Hepatocyte (in vitro differentiated cells): ENCODE measurements around the gene RIN3.

Source experiments
- EZH2 ChIP-seq: fragments of 200-600 bp; sonication (generic); IDR thresholded peaks from 2 replicates; pipeline ENCODE4 v1.6.1; 2016; ENCODE audit warnings: antibody characterized with exemption, mild to moderate bottlenecking, borderline replicate concordance
- TF ChIP-seq, protein P1 (sequence below): fragments of 200-600 bp; sonication (generic); IDR thresholded peaks from 2 replicates; pipeline ENCODE4 v1.5.1; 2016; ENCODE audit warnings: antibody characterized with exemption, mild to moderate bottlenecking; ENCODE audit not compliant: poor library complexity

DNA sequence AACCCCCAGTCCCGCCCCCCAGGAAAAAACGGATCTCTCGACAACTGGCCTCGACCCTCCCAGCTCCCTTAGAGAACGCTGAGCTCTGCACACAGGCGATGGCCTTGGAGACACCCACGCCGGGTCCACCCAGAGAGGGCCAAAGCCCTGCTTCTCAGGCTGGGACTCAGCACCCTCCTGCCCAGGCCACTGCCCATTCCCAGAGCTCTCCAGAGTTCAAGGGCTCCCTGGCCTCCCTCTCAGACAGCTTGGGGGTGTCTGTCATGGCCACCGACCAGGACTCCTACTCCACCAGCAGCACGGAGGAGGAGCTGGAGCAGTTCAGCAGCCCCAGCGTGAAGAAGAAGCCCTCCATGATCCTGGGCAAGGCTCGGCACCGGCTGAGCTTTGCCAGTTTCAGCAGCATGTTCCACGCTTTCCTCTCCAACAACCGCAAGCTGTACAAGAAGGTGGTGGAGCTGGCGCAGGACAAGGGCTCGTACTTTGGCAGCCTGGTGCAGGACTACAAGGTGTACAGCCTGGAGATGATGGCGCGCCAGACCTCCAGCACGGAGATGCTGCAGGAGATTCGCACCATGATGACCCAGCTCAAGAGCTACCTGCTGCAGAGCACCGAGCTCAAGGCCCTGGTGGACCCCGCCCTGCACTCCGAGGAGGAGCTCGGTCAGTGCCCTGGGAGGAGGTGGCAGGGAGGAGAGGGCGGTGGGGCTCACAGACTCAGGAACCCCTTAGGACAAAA is 139.0 kb downstream of the RIN3 start:
- no peak for TF ChIP-seq EZH2
- TF ChIP-seq, protein P1, sequence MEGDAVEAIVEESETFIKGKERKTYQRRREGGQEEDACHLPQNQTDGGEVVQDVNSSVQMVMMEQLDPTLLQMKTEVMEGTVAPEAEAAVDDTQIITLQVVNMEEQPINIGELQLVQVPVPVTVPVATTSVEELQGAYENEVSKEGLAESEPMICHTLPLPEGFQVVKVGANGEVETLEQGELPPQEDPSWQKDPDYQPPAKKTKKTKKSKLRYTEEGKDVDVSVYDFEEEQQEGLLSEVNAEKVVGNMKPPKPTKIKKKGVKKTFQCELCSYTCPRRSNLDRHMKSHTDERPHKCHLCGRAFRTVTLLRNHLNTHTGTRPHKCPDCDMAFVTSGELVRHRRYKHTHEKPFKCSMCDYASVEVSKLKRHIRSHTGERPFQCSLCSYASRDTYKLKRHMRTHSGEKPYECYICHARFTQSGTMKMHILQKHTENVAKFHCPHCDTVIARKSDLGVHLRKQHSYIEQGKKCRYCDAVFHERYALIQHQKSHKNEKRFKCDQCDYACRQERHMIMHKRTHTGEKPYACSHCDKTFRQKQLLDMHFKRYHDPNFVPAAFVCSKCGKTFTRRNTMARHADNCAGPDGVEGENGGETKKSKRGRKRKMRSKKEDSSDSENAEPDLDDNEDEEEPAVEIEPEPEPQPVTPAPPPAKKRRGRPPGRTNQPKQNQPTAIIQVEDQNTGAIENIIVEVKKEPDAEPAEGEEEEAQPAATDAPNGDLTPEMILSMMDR: no peak
